Endothelial cell of umbilical vein (primary cell): ENCODE measurements around the gene RASAL2. TPM values are rescaled to one million over a fixed set of nuclear protein-coding genes. Genes with fewer than 3 reads are reported as not detected.
A peak's percentile ranks its signal among the peaks of the same experiment; 100 is the strongest.

ENCODE experiments used
- Bru-seq: library from RNA; stranded (reverse); fragments of 400-500 nt; gene quantifications from one replicate; lab custom pipeline; 2021; lab: Mats Ljungman, UMichigan
- BruChase-seq, 2 experiments: library from RNA; stranded (reverse); fragments of 400-500 nt; gene quantifications; one replicate each; lab custom pipeline; 2021; lab: Mats Ljungman, UMichigan
- BruUV-seq: library from RNA; stranded (reverse); fragments of 400-500 nt; replicated peaks from 2 replicates; lab custom pipeline; 2021; lab: Mats Ljungman, UMichigan
- CTCF ChIA-PET: fragments of 300-600, 350-600 bp; sonication (Branson Sonifier 250); formaldehyde crosslinking; loops from one replicate; lab custom pipeline; 2021; ENCODE audit warnings: antibody characterized with exemption, inconsistent platforms; lab: Charles Lee
- POLR2A ChIA-PET: fragments of 300-600, 350-600 bp; sonication (Branson Sonifier 250); formaldehyde crosslinking; loops from one replicate; lab custom pipeline; 2021; ENCODE audit warnings: antibody characterized with exemption, inconsistent platforms; lab: Charles Lee
- DNase-seq: peaks from one replicate; pipeline ENCODE4 v3.0.0-alpha.2; 2011; ENCODE audit warnings: low read depth, low spot score
- FAIRE-seq: peaks from 2 replicates; lab custom pipeline; 2011; peaks lifted over from hg19 to GRCh38; lab: Jason Lieb, UNC
- H2AFZ ChIP-seq: 2 replicates; pipeline ENCODE4 v1.6.0; 2012; ENCODE audit warnings: low read depth, low read length, control low read depth, inconsistent platforms
- H3K27ac ChIP-seq: 2 replicates; pipeline ENCODE4 v1.5.1; 2011; ENCODE audit warnings: low read depth, mild to moderate bottlenecking, control low read depth, low read length, moderate library complexity; ENCODE audit not compliant: insufficient read depth
- H3K27me3 ChIP-seq, 2 experiments: 2 replicates each; pipeline versions ENCODE4 v1.6.0 to v1.6.1; 2011; ENCODE audit warnings: low read length in 2 of 2, mixed read lengths in 1 of 2; ENCODE audit not compliant: control insufficient read depth in 2 of 2, insufficient read depth in 2 of 2
- H3K36me3 ChIP-seq, 2 experiments: 2 replicates in 1 of 2; 3 replicates in 1 of 2; pipeline ENCODE4 v1.5.1; 2011; ENCODE audit warnings: low read length in 2 of 2, mild to moderate bottlenecking in 1 of 2, moderate library complexity in 1 of 2; ENCODE audit not compliant: control insufficient read depth in 2 of 2, insufficient read depth in 2 of 2; ENCODE audit errors: extremely low read depth in 1 of 2
- H3K4me1 ChIP-seq: 3 replicates; pipeline ENCODE4 v1.5.1; 2011; ENCODE audit warnings: mild to moderate bottlenecking, low read length; ENCODE audit not compliant: control insufficient read depth, insufficient read depth; ENCODE audit errors: extremely low read depth
- H3K4me2 ChIP-seq: 2 replicates; pipeline ENCODE4 v1.6.1; 2011; ENCODE audit warnings: low read length, control low read depth, mixed read lengths; ENCODE audit not compliant: insufficient read depth
- H3K4me3 ChIP-seq, 3 experiments: fragments of 200-600 bp in 1 of 3; sonication (generic), shearing (Covaris generic) in 1 of 3; replicated peaks in 1 of 3; 2 replicates each; pipeline ENCODE4 v1.5.1; 2011 to 2016; ENCODE audit warnings: control low read depth in 3 of 3, low read length in 3 of 3, mild to moderate bottlenecking in 2 of 3, inconsistent platforms in 1 of 3, low read depth in 1 of 3, moderate library complexity in 1 of 3; ENCODE audit not compliant: insufficient read depth in 1 of 3
- H3K79me2 ChIP-seq: 2 replicates; pipeline ENCODE4 v1.6.0; 2012; ENCODE audit warnings: low read length, inconsistent platforms; ENCODE audit not compliant: control insufficient read depth, insufficient read depth
- H3K9ac ChIP-seq: replicated peaks from 2 replicates; pipeline ENCODE3; 2011; ENCODE audit warnings: low read length, control low read depth; ENCODE audit not compliant: insufficient read depth; ENCODE audit errors: extremely low read depth
- H3K9me1 ChIP-seq: replicated peaks from 3 replicates; pipeline ENCODE4 v1.6.0; 2011; ENCODE audit warnings: mild to moderate bottlenecking, low read length; ENCODE audit not compliant: control insufficient read depth, insufficient read depth; ENCODE audit errors: extremely low read depth
- H3K9me3 ChIP-seq: replicated peaks from 2 replicates; pipeline ENCODE4 v1.5.1; 2012; ENCODE audit warnings: low read length, inconsistent platforms; ENCODE audit not compliant: control insufficient read depth, insufficient read depth
- H4K20me1 ChIP-seq: replicated peaks from 2 replicates; pipeline ENCODE3; 2011; ENCODE audit warnings: mild to moderate bottlenecking, low read length; ENCODE audit not compliant: control insufficient read depth, insufficient read depth; ENCODE audit errors: extremely low read depth
- CTCF ChIP-seq, 2 donors: IDR thresholded peaks; 1 replicate in 1 of 2; 2 replicates in 1 of 2; pipeline ENCODE4 v1.5.1; 2011; ENCODE audit warnings: low read length in 2 of 2, mild to moderate bottlenecking in 2 of 2, moderate library complexity in 2 of 2, control low read depth in 1 of 2, inconsistent platforms in 1 of 2, low read depth in 1 of 2; ENCODE audit not compliant: insufficient read depth in 1 of 2; ENCODE audit errors: extremely low read depth in 1 of 2
- JUN ChIP-seq: IDR thresholded peaks from 2 replicates; pipeline ENCODE4 v1.6.1; 2011; ENCODE audit warnings: borderline replicate concordance, low read depth; ENCODE audit not compliant: insufficient read length, insufficient read depth
- dilution Hi-C: fragments of 300-500 bp; cut with MboI; formaldehyde crosslinking; loops from one replicate; pipeline ENCODE4 v1.15.0; 2019; ENCODE audit warnings: low sequenced_read_pairs; ENCODE audit not compliant: extremely low pct_ligation_motif_present
- intact Hi-C: fragments of 100-400 bp; cut with micrococcal nuclease; formaldehyde crosslinking; loops from one replicate; pipeline ENCODE4 v1.10.0; 2022
- long read RNA-seq: library from polyadenylated mRNA; stranded (forward); transcript quantifications from one replicate; pipeline ENCODE4 v2.0.0, GENCODE V29; 2021
- polyA minus RNA-seq, 3 experiments: library from RNA; depleted of rRNA, polyadenylated mRNA; stranded (reverse); fragments of >200 nt; gene quantifications; 1 replicate in 1 of 3; 2 replicates in 2 of 3; pipeline ENCODE4 v1.2.3, GENCODE V29; 2011
- polyA plus RNA-seq, 4 experiments: library from polyadenylated mRNA; depleted of rRNA in 3 of 4; stranded (reverse) in 3 of 4; unstranded in 1 of 4; fragments of >200 nt; gene quantifications; 2 replicates each; pipeline versions ENCODE4 v1.2.1 to v1.2.3, GENCODE V29; 2011 to 2012; ENCODE audit warnings: missing spikeins in 1 of 4
- total RNA-seq: library from RNA; stranded (reverse); gene quantifications from 2 replicates; pipeline ENCODE4 v1.2.3, GENCODE V29; 2021

RASAL2 gene
- total RNA-seq (15.5 and 19.6 TPM in 2 replicates), polyA plus RNA-seq (9.9 and 12.5 TPM in 2 replicates), polyA minus RNA-seq (38.0 and 43.9 TPM in 2 replicates), Bru-seq, nascent RNA (percentile 81 among the genes with signal in this experiment), BruChase-seq, experiment 1, labeled RNA remaining after a 6-hour chase (percentile 60 among the genes with signal in this experiment), BruChase-seq, experiment 2, labeled RNA remaining after a 2-hour chase (percentile 73 among the genes with signal in this experiment)
- 6.5 and 6.8 TPM in 2 replicates for polyA plus RNA-seq (2011; cell fraction: cytosol; rRNA removed)
- polyA plus RNA-seq (2011; cell fraction: nucleus; rRNA removed) = 60.0 and 62.3 TPM in 2 replicates
- 8.3 and 11.0 TPM in 2 replicates for polyA plus RNA-seq (2012)
- 13.8 TPM for polyA minus RNA-seq (2011; cell fraction: cytosol; rRNA and poly(A)+ RNA removed)
- polyA minus RNA-seq (2011; cell fraction: nucleus; rRNA and poly(A)+ RNA removed) = 86.8 and 100 TPM in 2 replicates
- long read RNA-seq, full-length matches to known transcripts = 1 of 12 reads
- long read RNA-seq, partial matches to known transcripts = 1 of 12 reads
- long read RNA-seq, other reads (novel, unspliced or antisense) = 10 of 12 reads

DNA sequence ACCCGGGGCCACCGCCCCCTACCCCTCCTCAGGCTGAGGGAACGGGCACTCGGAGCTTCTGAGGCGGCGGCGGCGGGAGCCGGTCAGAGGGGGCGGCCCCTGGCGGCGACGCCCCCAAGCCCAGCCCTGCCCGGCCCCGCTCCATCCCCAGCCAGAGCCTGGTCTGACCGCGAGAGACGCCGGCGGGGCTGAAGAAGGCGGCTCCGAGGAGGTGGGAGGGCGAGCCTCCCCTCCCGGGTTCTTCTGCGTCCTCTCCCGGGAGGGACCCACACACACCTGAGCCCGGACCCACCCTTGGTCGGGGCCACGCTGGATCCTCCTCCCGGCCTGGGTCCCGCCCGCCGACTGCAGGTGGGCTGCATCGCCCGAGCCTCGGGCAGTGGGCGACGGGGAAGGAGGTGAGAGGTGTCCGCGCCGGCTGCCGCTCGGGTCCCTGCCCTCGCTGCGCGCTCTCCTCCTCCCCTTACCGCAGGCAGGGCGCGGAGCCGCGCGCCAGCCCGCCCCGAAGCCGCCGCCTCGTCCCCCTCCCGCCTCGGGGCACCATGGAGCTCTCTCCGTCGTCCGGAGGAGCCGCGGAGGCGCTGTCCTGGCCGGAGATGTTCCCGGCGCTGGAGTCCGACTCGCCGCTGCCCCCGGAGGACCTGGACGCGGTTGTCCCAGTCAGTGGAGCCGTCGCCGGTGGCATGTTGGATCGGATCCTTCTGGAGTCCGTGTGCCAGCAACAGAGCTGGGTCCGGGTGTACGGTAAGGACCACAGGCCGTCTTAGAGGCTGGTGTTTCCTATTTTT lies at the start of gene RASAL2:
Gene RASAL2 (plus strand): TSS at position 154 of the 788 bp plus-strand sequence. CDS start 389 bp downstream, at position 543.
- peaks cover 38% of the 10 kb centered on the region for H3K79me2 ChIP-seq
- TF ChIP-seq JUN = no peak
- peak; percentile 1 to 13 for TF ChIP-seq CTCF (IDR thresholded peaks at IDR 0.05; ENCODE audit: extremely low read depth in 1 of 2, insufficient read depth in 1 of 2, low read depth in 1 of 2, low read length in 2 of 2)
- no peaks in the 10 kb centered on the region for H3K9me1 ChIP-seq
- H3K9me3 ChIP-seq = no peaks in the 10 kb centered on the region
- dilution Hi-C loops (no loop called here), intact Hi-C loops (loop anchor here (1.0 to 5.0 kb wide), 8 partner anchors 33 to 188 kb away; no protein-coding TSS in a partner anchor)
- ChIA-PET POLR2A (interaction anchor here (0.6 to 1.5 kb wide), 3 partner anchors 8 to 161 kb away, joined by 4 to 6 read pairs (median 5); no protein-coding TSS in a partner anchor), CTCF (interaction anchor here (0.8 to 4.2 kb wide), 17 partner anchors 8 to 206 kb away, joined by 3 to 58 read pairs (median 6); no protein-coding TSS in a partner anchor)
- peak; percentile 70 for DNase-seq
- peak; percentile 67 for FAIRE-seq
- peak within 1 kb of the TSS; percentile 71 for H3K9ac ChIP-seq
- H2AFZ ChIP-seq = peak within 1 kb of the TSS; percentile 77
- H3K4me2 ChIP-seq = peak within 1 kb of the TSS; percentile 99
- H3K27me3 ChIP-seq = no peaks in the 10 kb centered on the region
- H3K36me3 ChIP-seq = no peaks in the 10 kb centered on the region
- H3K4me3 ChIP-seq = peak within 1 kb of the TSS; percentile 48 to 93 (median 88)
- peaks cover 2% of the 10 kb centered on the region for H4K20me1 ChIP-seq
- H3K27ac ChIP-seq = peak within 1 kb of the TSS; percentile 68
- BruUV-seq = no TSS peak
- H3K4me1 ChIP-seq = peaks cover 25% of the 10 kb centered on the region
